ENCODE results near the gene FRS2.
"Not testable (repeated sequence)": the region's sequence is repeated elsewhere in the genome, so short reads cannot be mapped to it uniquely, and the experiment has no call there.

The FRS2 gene, protein sequence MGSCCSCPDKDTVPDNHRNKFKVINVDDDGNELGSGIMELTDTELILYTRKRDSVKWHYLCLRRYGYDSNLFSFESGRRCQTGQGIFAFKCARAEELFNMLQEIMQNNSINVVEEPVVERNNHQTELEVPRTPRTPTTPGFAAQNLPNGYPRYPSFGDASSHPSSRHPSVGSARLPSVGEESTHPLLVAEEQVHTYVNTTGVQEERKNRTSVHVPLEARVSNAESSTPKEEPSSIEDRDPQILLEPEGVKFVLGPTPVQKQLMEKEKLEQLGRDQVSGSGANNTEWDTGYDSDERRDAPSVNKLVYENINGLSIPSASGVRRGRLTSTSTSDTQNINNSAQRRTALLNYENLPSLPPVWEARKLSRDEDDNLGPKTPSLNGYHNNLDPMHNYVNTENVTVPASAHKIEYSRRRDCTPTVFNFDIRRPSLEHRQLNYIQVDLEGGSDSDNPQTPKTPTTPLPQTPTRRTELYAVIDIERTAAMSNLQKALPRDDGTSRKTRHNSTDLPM

DNA sequence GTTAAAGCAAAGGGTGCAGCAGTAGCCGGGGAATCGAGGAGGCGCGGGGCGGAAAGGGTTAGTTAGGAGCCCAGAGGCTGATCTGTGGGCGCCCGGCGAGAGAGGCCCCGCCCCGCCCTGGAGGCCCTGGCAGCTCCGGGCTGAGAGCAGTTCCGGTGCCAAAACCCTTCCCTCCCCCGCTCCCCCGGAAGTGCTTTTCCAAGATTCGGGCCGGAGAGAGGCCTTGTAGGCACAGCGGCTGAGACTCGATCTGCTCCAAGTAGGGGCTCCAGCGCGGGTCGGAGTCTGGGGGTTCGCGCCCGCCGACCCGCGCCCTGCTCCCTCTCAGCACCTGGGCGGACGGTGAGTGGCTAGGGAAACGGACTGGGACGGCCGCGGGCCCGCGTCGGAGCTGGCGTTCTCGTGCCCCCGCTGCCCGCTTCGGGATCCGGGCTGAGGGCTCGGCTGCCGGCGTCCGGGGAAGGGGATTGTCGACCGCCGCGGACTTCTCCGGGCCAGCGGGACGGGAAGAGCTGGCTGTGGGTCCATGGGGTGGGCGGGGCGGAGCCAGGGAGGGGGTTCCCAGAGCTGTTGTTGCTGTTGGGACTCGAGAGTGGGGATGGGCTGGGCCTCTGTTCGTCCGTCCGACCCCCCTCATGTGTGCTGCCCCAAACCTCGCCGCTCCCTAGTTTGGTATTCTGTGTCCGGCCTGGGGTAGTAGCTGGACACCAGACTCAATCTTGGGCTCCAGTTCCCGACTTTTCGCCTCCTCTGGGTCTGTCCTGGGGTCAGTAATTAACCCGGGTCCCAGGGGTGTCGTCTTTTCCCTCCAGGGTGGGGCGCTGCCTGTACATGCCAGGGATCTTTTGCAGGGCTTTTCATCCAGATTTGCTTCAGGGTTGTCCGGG is at the start of gene FRS2:
Gene FRS2, plus strand, starts transcription at position 200 of the 887 bp plus-strand sequence. CDS start 98,643 bp downstream, outside the sequence.
- peak; percentile 94 for DNase-seq (ENCODE audit: low spot score)

DNA sequence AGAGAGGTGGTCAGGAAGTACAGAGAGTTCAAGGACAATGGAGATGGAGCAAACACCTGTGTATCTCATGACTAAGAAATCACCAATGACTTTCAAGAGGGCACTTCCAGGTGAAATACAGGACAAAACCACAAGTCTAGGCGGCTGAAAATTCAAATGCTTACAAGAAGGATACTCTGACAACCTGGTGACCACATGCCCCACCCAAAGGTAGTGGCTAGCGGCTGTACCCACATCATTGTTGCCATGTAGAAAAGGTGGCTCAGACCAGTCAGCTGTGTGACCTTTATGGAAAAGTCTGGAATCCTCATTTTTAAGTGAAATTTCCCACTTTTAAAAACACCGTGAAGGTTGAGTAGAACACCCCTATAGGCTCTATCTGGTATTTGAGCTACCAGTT is 48.6 kb upstream of the FRS2 start:
- no peak for DNase-seq (ENCODE audit: low spot score)

DNA sequence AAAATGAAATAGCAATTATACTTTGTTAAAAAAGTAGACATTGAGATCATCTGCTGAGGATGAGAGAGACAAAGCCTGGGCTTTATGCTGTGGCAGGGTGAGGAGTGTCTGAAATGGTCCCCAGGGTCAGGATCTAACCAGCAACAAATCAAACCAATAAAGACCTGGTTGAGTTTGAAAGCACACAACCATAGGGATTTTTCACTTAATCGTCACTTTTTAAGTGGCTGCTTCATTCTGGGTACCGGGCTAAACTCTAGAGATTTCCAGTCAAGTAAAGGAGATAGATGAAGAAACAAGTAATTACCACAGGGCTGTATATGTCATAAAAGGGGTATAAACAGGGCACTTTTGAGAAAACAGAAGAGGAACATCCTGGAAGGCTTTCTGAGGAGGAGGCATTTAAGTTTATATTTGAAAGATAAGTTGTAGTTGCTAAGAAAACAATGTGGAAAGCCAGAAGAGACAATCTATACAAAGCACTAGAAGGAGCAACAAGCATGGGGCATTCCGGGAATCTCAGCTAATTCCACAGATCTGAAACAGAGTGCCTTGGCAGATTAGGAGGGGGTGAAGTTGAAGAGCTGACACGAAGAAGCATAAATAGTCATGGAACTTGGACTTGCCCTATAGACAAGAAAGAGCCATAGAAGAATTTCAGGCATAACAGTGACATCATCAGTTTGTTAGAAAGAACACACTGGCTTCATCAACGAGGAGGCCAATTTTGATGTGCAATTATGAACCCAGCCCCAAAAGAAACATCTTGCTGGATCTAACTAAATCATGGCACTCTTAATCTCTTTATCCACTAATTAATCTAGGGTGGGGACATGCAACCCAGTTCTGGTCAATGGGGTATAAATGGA is 46.9 kb upstream of the FRS2 start:
- no peak for DNase-seq (ENCODE audit: low spot score)

DNA sequence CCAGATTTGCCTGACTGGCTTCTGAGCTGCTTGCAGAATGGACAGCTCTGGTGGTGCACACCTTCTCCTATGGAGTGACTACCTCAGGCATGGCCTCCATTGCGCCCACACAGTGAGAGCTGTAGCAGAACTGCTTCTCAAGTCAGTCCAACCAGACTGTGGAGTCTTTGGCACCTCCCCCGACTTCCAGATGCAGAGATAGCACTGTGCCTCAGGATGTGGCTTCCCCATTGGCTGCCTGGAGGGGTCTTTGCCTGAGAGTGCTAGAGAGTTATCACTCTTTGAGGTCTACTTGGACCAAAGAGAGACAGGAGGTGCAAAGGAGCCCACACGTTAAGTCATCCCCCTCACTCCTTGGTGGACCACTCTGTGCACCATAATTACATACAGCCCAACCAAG is 44.8 kb upstream of the FRS2 start:
- DNase-seq (ENCODE audit: low spot score) = no peak

DNA sequence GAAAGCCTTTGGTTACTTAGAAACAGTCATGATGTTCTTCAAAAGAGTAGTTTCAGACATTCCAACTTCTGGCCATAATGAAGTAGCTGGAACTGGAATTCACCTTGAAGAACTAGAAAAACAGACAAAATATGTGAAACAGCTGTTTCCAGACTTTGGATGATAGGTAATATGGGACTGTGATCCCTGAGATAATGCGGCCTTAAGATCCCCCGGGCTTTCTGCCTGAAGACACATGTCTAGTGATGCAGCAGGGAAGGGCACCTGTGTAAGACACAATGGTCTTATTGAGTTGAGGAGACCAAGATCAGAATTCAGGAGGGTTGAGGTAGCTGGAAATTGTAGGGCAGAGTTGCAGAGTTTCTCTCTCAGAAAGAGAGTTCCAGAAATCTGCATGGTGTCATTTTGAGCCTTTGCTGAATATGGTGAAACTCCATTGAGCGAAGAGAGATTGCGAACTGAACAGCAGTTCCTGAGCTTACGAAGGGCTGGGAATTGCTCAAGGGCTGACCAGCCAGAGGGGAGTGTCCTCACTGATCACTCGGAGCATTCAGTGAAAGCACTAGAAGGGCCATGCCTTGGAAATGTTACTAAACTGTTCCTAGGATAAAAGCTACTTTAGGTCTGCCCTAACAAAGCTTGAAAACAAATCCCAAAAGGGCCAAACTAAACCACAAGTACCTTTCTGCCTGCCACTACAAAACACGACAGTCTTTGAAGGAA is 41.7 kb upstream of the FRS2 start:
- peak; percentile 42 for DNase-seq (ENCODE audit: low spot score)

DNA sequence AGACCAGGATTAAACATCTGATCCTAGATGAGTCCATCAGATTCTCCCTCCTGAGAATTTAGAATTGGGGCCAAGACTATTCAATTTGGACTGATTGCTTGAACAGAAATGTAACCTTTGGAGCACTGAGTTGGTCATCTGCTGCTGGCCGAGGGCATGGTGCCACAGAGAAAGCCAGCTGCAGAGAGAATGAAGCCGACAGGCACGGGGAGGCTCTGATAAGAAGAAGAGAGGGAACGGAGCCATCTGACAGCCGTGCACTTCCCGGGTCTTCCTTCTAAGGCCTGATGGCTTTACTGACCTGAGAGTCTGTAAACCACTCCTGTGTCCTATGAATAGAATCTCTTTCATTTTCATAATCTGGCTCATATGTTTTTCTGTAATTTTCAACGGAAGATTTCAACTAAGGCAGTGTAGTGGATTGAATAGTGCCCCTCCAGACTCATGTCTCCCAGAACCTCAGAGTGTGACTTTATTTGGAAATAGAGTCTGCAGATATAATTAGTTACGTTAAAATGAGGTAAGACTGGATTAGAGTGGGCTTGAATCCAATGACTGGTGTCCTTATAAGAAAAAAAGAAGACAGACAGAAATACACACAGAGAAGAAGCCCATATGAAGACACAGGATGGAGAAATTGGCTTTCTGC is 39.1 kb upstream of the FRS2 start:
- no peak for DNase-seq (ENCODE audit: low spot score)

DNA sequence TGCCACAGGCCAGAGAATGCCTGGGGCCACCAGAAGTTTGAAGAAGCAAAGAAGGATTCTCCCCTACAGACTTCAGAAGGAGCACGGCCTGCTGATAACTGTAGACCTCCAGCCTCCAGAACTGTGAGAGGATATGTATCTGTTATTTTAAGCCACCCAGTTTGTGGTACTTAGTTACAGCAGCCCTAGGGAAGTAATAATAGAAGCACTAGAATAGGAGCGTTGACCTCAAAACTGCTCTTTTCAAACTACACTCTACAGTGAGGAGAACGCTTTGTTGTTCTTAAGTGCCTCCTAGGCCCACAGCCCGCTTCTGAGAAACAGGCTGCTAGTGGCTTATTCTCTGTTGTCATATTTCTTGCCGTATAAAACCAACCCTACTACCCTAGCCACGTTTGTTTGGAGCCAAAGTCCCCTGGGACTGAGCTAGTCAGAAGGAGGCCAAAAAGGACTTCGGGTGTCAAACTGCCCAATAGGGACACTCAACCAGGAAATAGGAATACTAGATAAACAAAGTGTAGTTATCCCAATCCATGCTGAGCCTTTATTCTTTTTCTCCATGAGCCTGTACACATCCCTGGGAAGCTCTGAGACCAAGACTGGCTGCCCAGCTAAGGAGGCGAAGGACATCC is 38.5 kb upstream of the FRS2 start:
- DNase-seq (ENCODE audit: low spot score) = no peak

DNA sequence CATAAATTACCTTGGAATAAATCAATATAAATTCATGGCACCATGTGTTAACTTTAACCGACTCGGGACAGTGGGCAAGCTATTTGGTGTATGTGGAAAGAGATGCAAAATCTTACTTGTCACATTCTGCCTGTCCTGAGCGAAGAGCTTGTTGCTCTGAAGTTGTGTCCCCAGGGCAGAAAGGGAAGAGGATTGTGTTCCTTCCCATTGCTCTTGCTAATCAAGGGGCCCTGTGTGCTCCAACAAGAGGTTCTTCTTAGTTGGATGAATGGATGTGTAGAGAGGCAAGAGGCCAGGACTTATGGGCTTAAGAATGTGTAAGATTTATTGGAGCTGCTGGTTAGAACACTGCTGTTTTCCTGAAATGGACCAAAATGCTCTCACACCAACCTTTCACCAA is 36.5 kb upstream of the FRS2 start:
- no peak for DNase-seq (ENCODE audit: low spot score)

DNA sequence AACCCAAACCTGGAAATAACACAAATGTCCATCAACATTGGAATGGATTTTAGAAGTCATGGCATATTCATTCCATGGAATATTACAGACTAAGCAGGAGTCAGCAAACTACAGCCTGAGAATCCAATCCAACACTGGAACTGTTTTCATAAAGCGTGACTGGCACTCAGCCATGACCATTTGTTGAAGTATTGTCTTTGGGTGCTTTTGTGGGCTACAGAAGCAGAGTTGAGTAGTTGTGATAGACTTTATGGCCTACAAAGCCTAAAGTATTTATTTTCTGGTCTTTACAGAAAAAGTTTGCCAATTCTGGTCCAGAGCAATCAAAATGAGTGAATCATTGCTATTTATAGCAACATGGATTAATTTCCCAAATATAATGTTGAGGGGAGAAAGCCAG is 34.5 kb upstream of the FRS2 start:
- no peak for DNase-seq (ENCODE audit: low spot score)

DNA sequence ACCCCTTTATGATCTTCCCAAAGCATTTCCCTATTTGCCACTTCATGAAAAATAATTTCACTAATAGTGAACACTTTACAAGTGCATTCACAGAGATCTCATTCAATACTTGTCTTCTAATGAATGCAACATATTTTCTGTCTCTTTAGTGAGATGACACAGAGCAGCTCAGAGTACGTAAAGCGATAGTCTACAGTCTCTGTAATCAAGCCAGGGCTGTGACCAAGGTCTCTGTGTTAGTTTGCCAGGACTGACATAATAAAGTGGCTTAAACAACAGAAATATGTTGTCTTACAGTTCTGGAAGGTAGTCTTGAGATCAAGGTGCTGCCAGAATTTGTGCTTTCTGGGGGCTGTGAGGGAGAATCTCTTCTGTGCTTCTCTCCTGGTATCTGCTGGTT is 33.1 kb upstream of the FRS2 start:
- DNase-seq (ENCODE audit: low spot score) = no peak

DNA sequence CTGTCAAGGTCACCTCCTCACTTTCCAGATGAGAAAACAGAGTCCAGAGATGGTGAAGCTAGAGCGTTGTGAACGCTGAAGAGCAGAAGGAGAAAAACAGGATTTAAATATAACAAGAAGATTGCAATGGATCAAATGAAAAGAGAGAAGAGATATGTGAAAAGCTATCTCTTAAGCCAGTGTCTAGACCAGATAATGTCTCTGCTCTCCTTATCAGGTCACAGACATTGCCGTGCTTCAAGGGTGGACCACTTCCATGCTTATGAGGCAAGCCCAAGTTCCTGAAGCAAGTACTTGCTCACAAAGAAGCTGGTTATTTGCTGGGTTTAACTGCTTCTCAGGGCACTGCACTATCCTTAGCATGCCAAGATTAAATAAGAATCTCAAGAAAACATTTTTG is 31.6 kb upstream of the FRS2 start:
- no peak for DNase-seq (ENCODE audit: low spot score)

DNA sequence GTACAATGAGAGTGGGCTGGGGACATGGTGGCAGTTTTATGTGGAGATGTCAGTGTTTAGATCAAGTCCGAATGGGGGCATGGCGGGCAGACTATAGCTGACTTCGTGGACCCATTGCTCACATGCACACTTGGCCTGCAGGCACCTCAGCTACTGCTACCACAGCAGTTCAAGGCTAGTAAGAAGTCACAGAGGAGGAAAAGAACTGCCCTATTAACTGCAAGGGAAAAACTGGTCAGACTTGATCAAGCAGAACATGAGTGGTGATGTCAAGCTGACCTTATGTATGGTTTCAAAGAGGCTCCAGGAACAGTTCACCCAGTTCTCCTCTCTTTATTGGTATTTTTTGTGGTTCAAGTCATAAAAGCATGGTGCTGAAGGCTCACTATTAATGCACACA is 30.2 kb upstream of the FRS2 start:
- DNase-seq (ENCODE audit: low spot score) = no peak

DNA sequence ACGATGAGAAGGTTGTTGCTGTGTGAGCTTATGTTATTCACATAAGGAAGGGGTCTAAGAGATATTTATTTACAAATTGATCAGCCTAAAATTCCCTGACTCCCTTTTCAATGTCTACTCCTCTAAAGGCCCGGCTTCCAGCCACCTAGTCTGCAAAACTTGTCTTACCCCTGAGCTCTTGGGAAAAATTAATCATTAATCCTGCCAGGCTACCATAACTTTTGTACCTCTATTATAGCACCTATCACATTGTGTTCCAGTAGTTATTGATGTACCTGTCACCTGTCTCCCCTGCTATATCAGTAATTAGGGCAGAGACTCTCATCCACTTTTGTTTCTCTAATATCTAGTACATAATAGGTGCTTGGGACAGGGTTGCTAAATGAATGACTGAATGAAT is 29.3 kb upstream of the FRS2 start:
- no peak for DNase-seq (ENCODE audit: low spot score)

DNA sequence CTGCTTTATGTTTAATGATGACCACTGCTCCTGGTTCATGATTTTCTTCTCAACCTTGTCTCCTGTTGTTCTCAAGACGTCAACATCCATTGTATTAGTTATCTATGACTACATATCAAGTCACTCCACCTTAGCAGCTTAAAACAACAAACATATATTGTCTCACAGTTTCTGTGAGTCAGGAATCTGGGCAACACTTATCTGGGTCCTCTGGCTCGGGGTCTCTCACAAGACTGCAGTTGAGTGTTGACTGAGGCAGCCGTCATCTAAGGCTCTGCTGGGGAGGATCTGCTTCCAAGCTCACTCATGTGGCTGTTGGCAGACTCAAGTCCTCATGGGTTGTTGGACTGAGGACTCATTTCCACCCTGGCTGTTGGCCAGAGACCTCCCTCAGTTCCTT is 27.3 kb upstream of the FRS2 start:
- no peak for DNase-seq (ENCODE audit: low spot score)

DNA sequence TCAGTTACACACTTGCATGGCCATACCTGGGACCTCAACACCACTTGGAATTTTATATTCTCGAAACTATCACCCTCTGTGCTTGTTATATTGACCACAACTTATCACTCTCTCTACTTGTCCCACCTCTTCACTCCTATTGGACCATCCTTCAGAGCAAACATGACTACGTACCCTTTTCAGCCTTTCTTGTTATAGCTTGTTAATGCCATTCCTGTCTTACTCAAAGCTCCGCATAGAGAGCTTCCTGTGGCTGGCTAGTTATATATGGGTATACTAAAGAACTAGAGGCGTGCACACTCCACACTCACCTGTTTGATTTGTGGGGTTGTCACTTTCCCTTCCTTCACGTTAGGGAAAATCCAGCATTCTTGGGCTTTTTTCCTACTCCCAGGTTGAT is 26.3 kb upstream of the FRS2 start:
- no peak for DNase-seq (ENCODE audit: low spot score)

DNA sequence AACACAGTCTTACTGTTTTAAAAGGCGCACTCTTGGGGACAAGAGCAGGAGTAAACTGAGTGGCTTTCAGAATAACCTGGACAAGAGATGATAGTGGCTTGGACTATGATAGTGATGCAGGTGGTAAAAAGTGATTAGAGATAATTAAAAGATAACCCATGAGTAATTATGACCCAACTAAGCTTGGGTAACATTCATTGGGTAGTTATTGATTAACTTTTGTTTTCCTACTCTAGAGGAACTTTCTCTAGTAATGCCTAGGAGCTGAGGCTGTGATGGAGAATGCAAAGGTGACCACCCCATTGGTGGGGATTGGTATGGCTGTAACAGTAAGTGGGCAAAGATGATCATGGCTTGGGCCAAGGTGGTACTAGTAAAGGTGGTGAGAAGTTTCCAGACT is 22.3 kb upstream of the FRS2 start:
- no peak for DNase-seq (ENCODE audit: low spot score)

DNA sequence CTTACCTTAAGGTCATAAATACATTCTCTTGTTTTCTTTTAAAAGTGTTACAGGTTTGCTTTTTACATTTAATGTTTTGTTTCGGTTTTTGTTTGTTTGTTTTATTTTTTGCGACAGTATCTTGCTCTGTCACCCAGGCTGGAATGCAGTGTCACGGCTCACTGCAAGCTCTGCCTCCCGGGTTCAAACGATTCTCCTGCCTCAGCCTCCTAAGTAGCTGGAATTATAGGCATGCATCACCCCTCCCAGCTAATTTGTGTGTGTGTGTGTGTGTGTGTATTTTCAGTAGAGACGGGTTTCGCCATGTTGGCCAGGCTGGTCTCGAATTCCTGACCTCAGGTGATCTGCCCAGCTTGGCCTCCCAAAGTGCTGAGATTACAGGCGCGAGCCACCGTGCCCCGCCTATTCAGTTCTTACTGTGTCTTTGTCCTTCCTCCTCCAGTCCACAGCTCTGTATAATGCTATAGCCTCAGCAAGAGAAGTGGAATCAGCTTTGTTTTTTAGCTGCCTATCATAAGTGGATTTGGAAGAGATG is 17.5 kb upstream of the FRS2 start:
- not testable (repeated sequence) for DNase-seq (ENCODE audit: low spot score)

DNA sequence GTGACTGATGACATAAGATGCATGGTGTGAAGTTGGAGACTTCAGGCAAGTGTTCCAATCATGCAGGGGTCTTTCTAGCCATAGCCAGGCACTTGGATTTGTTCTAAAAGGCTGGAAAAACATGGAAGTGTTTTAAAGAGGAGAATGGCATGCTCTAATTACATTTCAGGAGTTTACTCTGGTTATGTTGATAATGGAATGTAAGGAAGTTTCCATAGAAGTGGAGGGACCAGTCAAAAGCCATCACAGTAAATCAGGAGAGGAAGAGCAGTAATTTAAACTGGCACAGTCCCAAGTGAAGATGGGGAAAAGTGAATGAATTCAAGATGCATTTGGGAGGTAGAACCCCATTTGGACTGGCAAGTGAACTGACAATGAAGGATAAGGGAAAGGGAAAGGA is 13.9 kb upstream of the FRS2 start:
- no peak for DNase-seq (ENCODE audit: low spot score)

DNA sequence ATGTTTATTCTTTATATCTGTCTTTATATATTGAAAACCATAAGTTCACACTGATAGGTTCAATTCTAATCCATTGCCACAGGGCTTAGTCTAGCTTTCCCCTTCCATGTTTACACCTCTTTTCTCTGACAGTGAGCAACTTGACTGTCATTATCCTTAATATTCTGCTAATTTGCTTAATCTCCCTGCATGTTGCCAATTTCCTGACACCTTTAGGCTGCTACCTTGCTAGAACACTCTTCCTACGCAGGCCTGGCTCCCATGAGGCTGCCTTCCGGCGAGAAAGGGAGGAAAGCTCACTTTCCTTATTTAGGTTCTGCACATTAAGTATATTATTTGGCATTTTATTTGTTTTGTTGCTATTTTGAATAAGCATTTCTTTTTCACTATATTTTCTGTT is 12.8 kb upstream of the FRS2 start:
- no peak for DNase-seq (ENCODE audit: low spot score)

DNA sequence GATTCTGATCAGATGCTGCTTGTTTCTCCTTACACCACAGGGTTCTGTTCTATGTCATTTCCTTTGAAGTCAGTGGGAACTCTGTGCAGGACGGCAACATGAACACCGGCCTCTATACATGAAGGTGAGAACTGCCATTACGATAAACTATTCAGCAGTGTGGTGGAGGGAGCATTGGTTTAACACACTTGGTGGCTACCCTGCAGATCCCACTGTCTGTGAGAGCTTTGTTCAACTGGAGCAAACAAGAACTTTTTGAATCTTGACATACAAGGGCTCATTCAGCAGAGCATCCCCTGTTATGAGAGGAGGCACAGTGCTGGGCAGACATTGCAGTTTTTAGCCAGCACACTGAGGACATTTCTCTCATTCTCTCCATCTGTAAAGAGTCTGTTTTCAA is 10.7 kb upstream of the FRS2 start:
- no peak for DNase-seq (ENCODE audit: low spot score)

Measured in HuH-7.5 (cell line).